Skeletal muscle satellite cell (primary cell): ENCODE results near the gene ARMC10.
"Not testable (repeated sequence)": the region's sequence is repeated elsewhere in the genome, so short reads cannot be mapped to it uniquely, and the experiment has no call there.

Source experiments
- H3K27me3 ChIP-seq: 2 replicates; pipeline ENCODE4 v1.7.0; 2013; ENCODE audit warnings: low read length; ENCODE audit not compliant: control insufficient read depth, insufficient read depth
- H3K36me3 ChIP-seq: 2 replicates; pipeline ENCODE4 v1.7.0; 2013; ENCODE audit warnings: mild to moderate bottlenecking, control low read depth, low read length; ENCODE audit not compliant: insufficient read depth
- H3K4me1 ChIP-seq: 2 replicates; pipeline ENCODE4 v1.7.0; 2013; ENCODE audit warnings: low read length; ENCODE audit not compliant: control insufficient read depth, insufficient read depth
- H3K4me2 ChIP-seq: 2 replicates; pipeline ENCODE4 v1.7.0; 2013; ENCODE audit warnings: mild to moderate bottlenecking, low read length
- H3K4me3 ChIP-seq: 2 replicates; pipeline ENCODE4 v1.7.0; 2013; ENCODE audit warnings: low read length
- H3K9ac ChIP-seq: 2 replicates; pipeline ENCODE4 v1.7.0; 2013; ENCODE audit warnings: mild to moderate bottlenecking, low read depth, low read length, moderate library complexity
- H3K9me3 ChIP-seq: replicated peaks from 2 replicates; pipeline ENCODE4 v1.7.0; 2013; ENCODE audit warnings: mild to moderate bottlenecking, control low read depth, low read length

Gene ARMC10

DNA sequence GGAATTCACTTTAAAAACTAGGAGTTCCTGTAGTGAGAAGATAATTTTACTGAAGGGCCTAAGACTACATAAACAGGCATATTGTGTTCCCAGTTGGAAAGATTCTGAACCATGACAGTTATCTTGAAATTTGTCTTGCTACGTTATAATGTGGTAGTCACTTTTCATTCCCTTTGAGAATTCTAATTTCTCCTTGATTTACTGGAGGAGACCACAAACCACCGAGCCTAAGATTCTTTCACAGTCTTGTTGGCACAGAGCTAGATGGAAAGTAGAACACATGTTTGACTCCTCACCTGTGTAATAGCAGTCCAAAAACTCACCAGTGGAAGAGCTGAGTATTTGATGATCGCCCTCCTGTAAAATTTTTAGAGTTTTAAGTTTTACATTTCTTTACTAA, 4.9 kb downstream of the ARMC10 start:
- no peak overlapping the region for H3K4me2 ChIP-seq
- H3K9me3 ChIP-seq: no peaks in the 10 kb centered on the region
- H3K27me3 ChIP-seq: no peaks in the 10 kb centered on the region
- peaks cover 10% of the 10 kb centered on the region for H3K36me3 ChIP-seq
- peaks cover 5% of the 10 kb centered on the region for H3K4me1 ChIP-seq
- H3K4me3 ChIP-seq: no peak overlapping the region
- no peak overlapping the region for H3K9ac ChIP-seq

GRCh38 chr7:103080923-103081322, 6.0 kb downstream of the ARMC10 start:
- no peaks in the 10 kb centered on the region for H3K27me3 ChIP-seq
- H3K9me3 ChIP-seq: no peaks in the 10 kb centered on the region
- no peak overlapping the region for H3K4me2 ChIP-seq
- H3K4me1 ChIP-seq: peaks cover 4% of the 10 kb centered on the region
- no peak overlapping the region for H3K9ac ChIP-seq
- no peak overlapping the region for H3K4me3 ChIP-seq
- peaks cover 12% of the 10 kb centered on the region for H3K36me3 ChIP-seq

- Histone ChIP-seq H3K9ac (no peak overlapping the region), H3K36me3 (peaks cover 17% of the 10 kb centered on the region), H3K4me3 (no peak overlapping the region), H3K27me3 (no peaks in the 10 kb centered on the region), H3K4me2 (no peak overlapping the region), H3K9me3 (no peaks in the 10 kb centered on the region), H3K4me1 (no peaks in the 10 kb centered on the region)
Observed at GRCh38 chr7:103082497-103082896, 7.6 kb downstream of the ARMC10 start.

DNA sequence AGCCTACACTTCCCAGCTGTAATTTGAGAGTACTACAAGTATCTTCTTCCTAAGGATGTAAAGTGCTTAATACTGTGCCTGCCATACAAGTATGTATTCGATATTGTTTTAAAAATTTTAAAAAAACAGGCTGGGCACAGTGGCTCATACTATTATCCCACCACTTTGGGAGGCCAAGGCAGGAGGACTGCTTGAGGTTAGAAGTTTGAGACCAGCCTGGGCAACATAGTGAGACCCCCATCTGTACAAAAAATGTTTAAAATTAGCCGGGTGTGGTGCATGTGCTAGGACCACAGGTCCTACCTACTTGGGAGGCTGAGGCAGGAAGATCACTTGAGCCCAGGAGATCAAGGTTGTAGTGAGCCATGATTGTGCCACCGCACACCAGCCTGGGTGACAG, 8.3 kb downstream of the ARMC10 start:
- Histone ChIP-seq H3K27me3 (no peaks in the 10 kb centered on the region), H3K4me1 (no peaks in the 10 kb centered on the region), H3K9ac (no peak overlapping the region), H3K36me3 (peaks cover 23% of the 10 kb centered on the region), H3K4me2 (no peak overlapping the region), H3K9me3 (no peaks in the 10 kb centered on the region), H3K4me3 (no peak overlapping the region)

GRCh38 chr7:103092321-103092720, 17.4 kb downstream of the ARMC10 start:
- not testable (repeated sequence) for H3K9ac ChIP-seq, H3K4me2 ChIP-seq, H3K4me3 ChIP-seq, H3K4me1 ChIP-seq, H3K9me3 ChIP-seq, H3K27me3 ChIP-seq
- peaks cover 38% of the 10 kb centered on the region for H3K36me3 ChIP-seq

DNA sequence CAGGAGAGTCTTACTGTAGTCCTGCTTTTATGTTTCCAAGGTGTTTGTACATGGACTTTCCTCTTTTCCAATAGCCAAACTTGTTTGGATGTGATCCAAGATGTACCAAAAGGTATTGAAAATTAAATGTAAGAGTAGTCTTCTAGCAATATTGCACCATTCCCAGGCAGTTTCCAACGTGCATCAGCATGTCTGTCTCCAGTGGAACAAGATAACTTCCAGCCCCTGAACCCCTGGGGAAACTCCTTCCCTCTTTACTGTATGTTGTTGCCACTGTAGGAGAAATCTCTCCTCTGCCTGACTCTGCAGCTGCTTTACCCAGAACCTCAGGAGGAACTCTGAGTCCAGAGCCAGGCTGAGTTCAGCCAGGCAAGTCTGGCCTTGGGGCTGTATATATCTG, 18.5 kb downstream of the ARMC10 start:
- peaks cover 31% of the 10 kb centered on the region for H3K36me3 ChIP-seq

DNA sequence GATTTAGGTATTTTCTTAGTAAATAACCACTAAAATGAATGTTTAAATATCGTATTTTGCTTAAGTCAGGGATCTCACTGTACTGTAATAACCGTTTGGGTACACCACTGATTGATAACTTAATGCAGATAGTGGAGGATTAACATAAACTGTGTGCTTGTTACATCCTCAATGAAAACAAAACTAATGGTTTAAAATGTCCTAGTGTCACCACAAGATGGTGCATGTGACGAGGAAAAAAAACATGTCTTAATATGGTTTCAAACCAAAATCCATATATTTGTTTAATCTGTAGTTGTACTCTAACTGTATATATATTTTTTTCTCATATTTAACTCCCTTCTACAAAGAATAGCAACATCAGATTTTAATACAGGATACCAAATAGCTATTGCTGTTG, 19.2 kb downstream of the ARMC10 start:
- Histone ChIP-seq H3K4me3 (no peak overlapping the region), H3K27me3 (no peaks in the 10 kb centered on the region), H3K4me1 (no peaks in the 10 kb centered on the region), H3K36me3 (peaks cover 25% of the 10 kb centered on the region), H3K4me2 (no peak overlapping the region), H3K9me3 (no peaks in the 10 kb centered on the region), H3K9ac (no peak overlapping the region)

More for the DNA sequence above, 18.5 kb downstream of the ARMC10 start:
- Histone ChIP-seq H3K27me3 (no peaks in the 10 kb centered on the region), H3K9ac (no peak overlapping the region), H3K4me2 (no peak overlapping the region), H3K4me1 (no peaks in the 10 kb centered on the region), H3K4me3 (no peak overlapping the region), H3K9me3 (no peaks in the 10 kb centered on the region)

GRCh38 chr7:103095558-103095957, 20.6 kb downstream of the ARMC10 start:
- not testable (repeated sequence) for H3K27me3 ChIP-seq, H3K4me3 ChIP-seq, H3K9me3 ChIP-seq, H3K4me2 ChIP-seq, H3K9ac ChIP-seq, H3K4me1 ChIP-seq
- peaks cover 17% of the 10 kb centered on the region for H3K36me3 ChIP-seq

DNA sequence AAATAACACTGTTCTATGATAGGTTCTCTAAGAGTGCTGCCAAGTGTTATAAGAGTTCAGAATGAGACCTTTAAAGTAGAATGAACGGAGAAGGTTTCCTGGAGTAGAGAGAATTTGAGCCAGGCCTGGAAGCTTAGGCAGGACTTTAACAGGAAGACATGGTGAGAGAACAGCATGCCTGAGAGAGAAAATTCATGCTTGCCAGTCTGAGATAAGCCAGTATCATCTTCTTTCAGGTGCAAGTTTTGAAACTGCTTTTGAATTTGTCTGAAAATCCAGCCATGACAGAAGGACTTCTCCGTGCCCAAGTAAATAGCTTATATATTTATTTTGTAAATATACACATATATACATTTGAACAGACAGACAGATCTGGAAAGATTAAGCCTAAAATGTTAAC, 22.1 kb downstream of the ARMC10 start:
- no peak overlapping the region for H3K4me2 ChIP-seq
- H3K4me3 ChIP-seq: no peak overlapping the region

DNA sequence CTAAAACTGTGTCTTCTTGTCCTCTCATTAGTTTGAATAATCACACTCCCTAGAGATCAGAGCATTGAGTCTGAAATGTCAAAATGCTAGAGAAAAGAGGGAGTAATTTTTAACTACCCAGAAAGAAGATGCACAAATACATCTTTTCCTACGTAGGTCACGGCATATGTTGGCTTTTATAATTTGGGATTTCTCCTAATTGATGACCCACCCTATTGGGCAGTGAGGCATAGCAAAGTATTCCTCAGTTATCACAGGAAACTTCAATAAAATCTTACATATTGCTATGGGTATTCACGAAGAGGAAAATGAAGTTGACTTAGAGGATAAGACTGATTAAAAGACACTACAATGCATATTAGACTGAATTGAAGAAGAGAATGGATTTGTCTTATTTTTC, 25.4 kb downstream of the ARMC10 start:
- Histone ChIP-seq H3K27me3 (no peaks in the 10 kb centered on the region), H3K9me3 (no peaks in the 10 kb centered on the region), H3K4me3 (no peak overlapping the region), H3K4me2 (no peak overlapping the region), H3K4me1 (no peaks in the 10 kb centered on the region), H3K9ac (no peak overlapping the region), H3K36me3 (peaks cover 6% of the 10 kb centered on the region)

More for the DNA sequence above, 22.1 kb downstream of the ARMC10 start:
- peaks cover 13% of the 10 kb centered on the region for H3K36me3 ChIP-seq
- H3K27me3 ChIP-seq: no peaks in the 10 kb centered on the region
- H3K9ac ChIP-seq: no peak overlapping the region
- no peaks in the 10 kb centered on the region for H3K4me1 ChIP-seq
- H3K9me3 ChIP-seq: no peaks in the 10 kb centered on the region

GRCh38 chr7:103101543-103101942, 26.6 kb downstream of the ARMC10 start:
- no peaks in the 10 kb centered on the region for H3K9me3 ChIP-seq
- H3K4me2 ChIP-seq: no peak overlapping the region
- no peak overlapping the region for H3K9ac ChIP-seq
- no peaks in the 10 kb centered on the region for H3K27me3 ChIP-seq
- peaks cover 4% of the 10 kb centered on the region for H3K36me3 ChIP-seq
- H3K4me1 ChIP-seq: no peaks in the 10 kb centered on the region
- H3K4me3 ChIP-seq: no peak overlapping the region

DNA sequence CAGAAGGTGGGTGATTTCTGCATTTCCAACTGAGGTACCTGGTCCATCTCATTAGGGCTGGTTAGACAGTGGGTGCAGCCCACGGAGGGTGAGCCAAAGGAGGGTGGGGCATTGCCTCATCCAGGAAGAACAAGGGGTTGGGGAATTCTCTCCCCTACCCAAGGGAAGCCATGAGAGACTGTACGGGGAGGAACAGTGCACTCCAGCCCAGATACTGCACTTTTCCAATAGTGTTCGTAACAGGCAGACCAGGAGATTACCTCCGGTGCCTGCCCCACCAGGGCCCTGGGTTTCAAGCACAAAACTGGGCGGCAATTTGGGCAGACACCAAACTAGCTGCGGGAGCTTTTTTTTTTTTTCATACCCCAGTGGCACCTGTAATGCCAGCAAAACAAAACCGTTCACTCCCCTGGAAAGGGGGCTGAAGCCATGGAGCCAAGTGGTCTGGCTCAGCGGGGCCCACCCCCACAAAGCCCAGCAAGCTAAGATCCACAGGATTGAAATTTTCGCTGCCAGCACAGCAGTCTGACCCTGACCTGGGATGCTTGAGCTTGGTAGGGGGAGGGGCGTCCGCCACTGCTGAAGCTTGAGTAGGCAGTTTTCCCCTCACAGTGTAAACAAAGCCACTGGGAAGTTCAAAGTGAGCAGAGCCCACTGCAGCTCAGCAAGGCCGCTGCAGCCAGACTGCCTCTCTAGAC, 31.2 kb downstream of the ARMC10 start:
- Histone ChIP-seq H3K36me3 (peaks cover 4% of the 10 kb centered on the region), H3K4me1 (no peaks in the 10 kb centered on the region), H3K9me3 (no peaks in the 10 kb centered on the region), H3K9ac (no peak overlapping the region), H3K4me3 (no peak overlapping the region), H3K4me2 (no peak overlapping the region), H3K27me3 (no peaks in the 10 kb centered on the region)
